RKO (cell line): ENCODE results near the gene CD44.

ENCODE experiments used
- DNase-seq: peaks from one replicate; pipeline ENCODE4 v3.0.0-alpha.2; 2016; ENCODE audit warnings: low spot score

The CD44 gene

GRCh38 chr11:35112056-35112845, 26.7 kb upstream of the CD44 start:
- no peak for DNase-seq

GRCh38 chr11:35112846-35113105, 26.2 kb upstream of the CD44 start:
- no peak for DNase-seq

GRCh38 chr11:35114906-35115687, 23.9 kb upstream of the CD44 start:
- no peak for DNase-seq

- DNase-seq: no peak
Observed at GRCh38 chr11:35115688-35116030, 23.3 kb upstream of the CD44 start.

GRCh38 chr11:35116245-35116644, 22.7 kb upstream of the CD44 start:
- DNase-seq: peak; percentile 30

- DNase-seq: no peak
Observed at GRCh38 chr11:35116762-35117640, 22.0 kb upstream of the CD44 start.

GRCh38 chr11:35118906-35119305, 20.1 kb upstream of the CD44 start:
- DNase-seq: no peak

- DNase-seq: no peak
Observed at GRCh38 chr11:35121326-35121865, 17.6 kb upstream of the CD44 start.

- no peak for DNase-seq
Observed at GRCh38 chr11:35122308-35122707, 16.7 kb upstream of the CD44 start.

GRCh38 chr11:35126000-35126878, 12.7 kb upstream of the CD44 start:
- no peak for DNase-seq

- DNase-seq: no peak
Observed at GRCh38 chr11:35126879-35127581, 11.9 kb upstream of the CD44 start.

GRCh38 chr11:35127619-35128018, 11.4 kb upstream of the CD44 start:
- DNase-seq: no peak

- DNase-seq: no peak
Observed at GRCh38 chr11:35131094-35131493, 7.9 kb upstream of the CD44 start.

- DNase-seq: no peak
Observed at GRCh38 chr11:35131886-35132285, 7.1 kb upstream of the CD44 start.

- DNase-seq: no peak
Observed at GRCh38 chr11:35133656-35134055, 5.3 kb upstream of the CD44 start.

- DNase-seq: no peak
Observed at GRCh38 chr11:35134403-35135148, 4.4 kb upstream of the CD44 start.

- no peak for DNase-seq
Observed at GRCh38 chr11:35135222-35135621, 3.7 kb upstream of the CD44 start.

GRCh38 chr11:35136311-35136710, 2.7 kb upstream of the CD44 start:
- DNase-seq: no peak

- DNase-seq: no peak
Observed at GRCh38 chr11:35138058-35138457, 913 bp upstream of the CD44 start.

- peak; percentile 60 for DNase-seq
Observed at GRCh38 chr11:35138606-35138942, 397 bp upstream of the CD44 start.
